Astrocyte of the spinal cord (primary cell): Measurements from ENCODE around the gene YEATS2.
"Not testable (repeated sequence)": the region's sequence is repeated elsewhere in the genome, so short reads cannot be mapped to it uniquely, and the experiment has no call there.

Experiments
- DNase-seq: peaks from one replicate; pipeline ENCODE4 v3.0.0; 2011; ENCODE audit warnings: low read depth, low spot score
- H3K4me3 ChIP-seq: 2 replicates; pipeline ENCODE4 v1.5.1; 2011; ENCODE audit warnings: low read depth, mild to moderate bottlenecking, low read length, moderate library complexity
- CTCF ChIP-seq: IDR thresholded peaks from 2 replicates; pipeline ENCODE4 v1.5.1; 2012; ENCODE audit warnings: low read depth, mild to moderate bottlenecking, low read length, inconsistent platforms
- in situ Hi-C: cut with HindIII; loops from 2 replicates; pipeline ENCODE4 v1.10.0; 2017; ENCODE audit warnings: low sequenced_read_pairs

Gene YEATS2

DNA sequence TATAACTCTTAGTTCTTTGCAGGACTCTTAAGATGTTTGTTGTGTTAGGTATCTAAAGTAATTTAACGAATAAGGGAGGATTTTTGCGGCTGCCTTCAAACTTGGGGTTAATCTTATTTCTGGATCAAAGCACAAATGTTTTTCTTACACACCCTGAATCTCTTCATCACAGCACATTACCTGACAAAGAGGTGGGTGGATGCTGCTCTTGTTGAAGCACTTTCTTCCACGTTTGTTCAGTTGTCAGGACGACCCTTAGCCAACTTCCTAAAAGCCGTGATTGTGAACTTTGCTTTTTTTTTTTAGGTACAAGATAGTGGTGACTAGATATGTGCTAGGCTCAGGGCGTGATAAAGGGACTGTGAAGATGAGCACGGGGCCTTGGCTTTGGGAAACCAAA lies 36.0 kb downstream of the YEATS2 start:
- no peak for DNase-seq
- in situ Hi-C loops = no loop called here
- no peak overlapping the region for H3K4me3 ChIP-seq
- TF ChIP-seq CTCF = no peak

DNA sequence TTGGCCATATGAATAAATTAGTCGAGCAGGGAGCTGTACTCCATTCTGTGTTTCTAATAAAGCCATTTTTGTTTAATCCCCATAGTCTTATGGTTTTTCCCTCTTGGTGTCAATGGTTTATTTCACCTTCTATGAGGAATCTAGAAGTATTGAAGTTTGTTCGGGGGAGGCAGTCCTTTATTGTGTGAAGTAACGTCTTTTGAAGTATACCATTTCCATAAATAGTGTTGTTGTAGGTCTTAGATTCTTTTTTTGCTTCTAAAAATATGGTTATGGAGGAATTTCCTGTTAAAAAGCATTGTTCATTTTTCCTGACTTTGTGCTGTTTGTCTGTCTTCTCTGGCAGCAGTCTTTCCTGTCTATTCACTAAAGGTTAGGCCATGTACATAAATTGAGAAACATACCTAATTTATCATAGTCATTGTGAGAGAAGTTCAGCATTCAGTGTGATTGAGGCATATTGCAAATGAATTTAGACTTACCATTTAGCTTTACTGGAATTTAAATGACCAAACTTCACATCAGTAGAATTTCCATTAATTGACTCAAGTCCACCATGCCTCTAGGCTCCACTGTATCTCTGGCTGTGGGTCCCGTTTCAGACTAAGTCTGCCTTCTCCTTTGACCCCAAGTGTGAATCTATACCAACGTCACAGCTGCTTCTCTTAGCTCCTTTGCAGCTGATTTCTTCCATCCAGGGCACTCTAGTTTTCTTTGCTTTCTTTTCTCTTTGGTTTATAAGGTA lies 37.3 kb downstream of the YEATS2 start:
- DNase-seq = no peak
- no peak overlapping the region for H3K4me3 ChIP-seq
- TF ChIP-seq CTCF = no peak
- in situ Hi-C loops = no loop called here

- H3K4me3 ChIP-seq = no peak overlapping the region
- no peak for TF ChIP-seq CTCF
- in situ Hi-C loops = no loop called here
- DNase-seq = no peak
Observed at GRCh38 chr3:183737116-183737515, 39.5 kb downstream of the YEATS2 start.

DNA sequence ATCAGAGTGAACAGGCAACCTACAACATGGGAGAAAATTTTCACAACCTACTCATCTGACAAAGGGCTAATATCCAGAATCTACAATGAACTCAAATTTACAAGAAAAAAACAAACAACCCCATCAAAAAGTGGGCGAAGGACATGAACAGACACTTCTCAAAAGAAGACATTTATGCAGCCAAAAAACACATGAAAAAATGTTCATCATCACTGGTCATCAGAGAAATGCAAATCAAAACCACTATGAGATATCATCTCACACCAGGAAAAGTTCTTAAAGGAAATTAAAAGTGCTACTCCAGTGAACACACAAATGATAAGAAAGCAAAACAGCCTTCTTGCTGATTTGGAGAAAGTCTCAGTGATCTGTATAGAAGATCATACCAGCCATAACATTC lies 42.6 kb downstream of the YEATS2 start:
- DNase-seq, H3K4me3 ChIP-seq, in situ Hi-C loops: not testable (repeated sequence)

GRCh38 chr3:183743231-183743630 lies 45.6 kb downstream of the YEATS2 start:
- H3K4me3 ChIP-seq = no peak overlapping the region
- no peak for TF ChIP-seq CTCF
- in situ Hi-C loops = no loop called here
- DNase-seq = no peak

GRCh38 chr3:183745300-183746098 lies 47.9 kb downstream of the YEATS2 start:
- in situ Hi-C loops = no loop called here
- TF ChIP-seq CTCF = no peak
- no peak overlapping the region for H3K4me3 ChIP-seq
- peak; percentile 33 for DNase-seq

DNA sequence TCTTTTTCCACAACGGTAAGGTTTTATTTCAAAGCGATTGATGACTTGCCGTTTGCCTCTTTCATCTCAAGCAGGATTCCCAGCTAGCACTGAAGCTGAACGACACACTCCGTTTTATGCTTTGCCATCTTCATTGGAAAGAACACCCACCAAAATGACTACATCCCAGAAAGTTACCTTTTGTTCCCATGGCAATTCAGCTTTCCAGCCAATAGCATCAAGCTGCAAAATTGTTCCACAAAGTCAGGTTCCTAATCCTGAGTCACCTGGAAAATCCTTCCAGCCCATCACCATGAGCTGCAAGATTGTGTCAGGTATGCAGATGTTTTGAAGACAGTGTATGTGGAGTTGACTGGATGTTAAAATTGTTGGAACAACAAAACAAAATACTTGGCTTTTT lies 56.5 kb downstream of the YEATS2 start:
- H3K4me3 ChIP-seq = no peak overlapping the region
- in situ Hi-C loops = no loop called here
- no peak for TF ChIP-seq CTCF
- no peak for DNase-seq
